ENCODE measurements around the gene ZP3.
"Not testable (repeated sequence)": the region's sequence is repeated elsewhere in the genome, so short reads cannot be mapped to it uniquely, and the experiment has no call there.

The ZP3 gene

DNA sequence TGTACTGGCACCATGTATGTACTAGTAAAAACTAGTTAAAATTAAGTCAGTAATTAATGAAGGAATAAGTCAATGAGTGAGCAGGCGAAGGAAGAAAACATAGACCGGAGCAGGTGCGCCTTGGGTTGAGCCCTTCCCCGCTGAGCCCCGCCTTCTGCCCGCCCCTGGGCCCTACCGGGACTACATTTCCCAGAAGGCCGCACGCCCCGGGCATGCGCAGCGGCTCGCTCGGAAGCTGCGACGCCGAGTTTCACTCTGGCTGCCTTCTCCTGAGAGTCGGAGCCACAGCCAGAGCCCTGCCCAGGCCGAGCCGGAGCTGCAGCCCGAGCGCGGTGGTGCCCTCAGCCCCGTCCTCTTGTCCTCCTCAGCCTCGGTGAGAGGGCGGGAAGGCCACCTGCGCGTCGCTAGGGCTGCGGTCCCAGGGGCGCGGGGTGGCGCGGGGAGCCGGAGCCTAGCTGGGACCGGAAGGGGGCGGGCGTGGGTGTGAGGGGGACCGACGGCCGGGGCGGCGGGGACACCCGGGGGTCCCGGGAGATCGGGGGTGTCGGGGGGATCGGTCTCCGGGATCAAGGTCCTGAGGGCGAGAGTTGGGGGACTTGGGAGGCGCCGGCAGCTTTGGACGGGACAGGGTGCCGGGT, 36.8 kb downstream of the ZP3 start, which contains the start of gene DTX2:
DTX2 (plus strand) TSS at position 246 of the 638 bp plus-strand sequence. CDS start 18,801 bp downstream, outside the sequence.
- not testable (repeated sequence) for H3K9me3 ChIP-seq (ENCODE audit: severe bottlenecking); H3K27ac ChIP-seq (ENCODE audit: poor library complexity, severe bottlenecking); H3K4me3 ChIP-seq (ENCODE audit: severe bottlenecking); H3K27me3 ChIP-seq (ENCODE audit: insufficient read depth, poor library complexity, severe bottlenecking); DNase-seq (ENCODE audit: low spot score); H3K36me3 ChIP-seq (ENCODE audit: low read depth); H3K4me1 ChIP-seq (ENCODE audit: insufficient read depth, poor library complexity, severe bottlenecking)
- ATAC-seq (ENCODE audit: low read depth): peak; percentile 93

DNA sequence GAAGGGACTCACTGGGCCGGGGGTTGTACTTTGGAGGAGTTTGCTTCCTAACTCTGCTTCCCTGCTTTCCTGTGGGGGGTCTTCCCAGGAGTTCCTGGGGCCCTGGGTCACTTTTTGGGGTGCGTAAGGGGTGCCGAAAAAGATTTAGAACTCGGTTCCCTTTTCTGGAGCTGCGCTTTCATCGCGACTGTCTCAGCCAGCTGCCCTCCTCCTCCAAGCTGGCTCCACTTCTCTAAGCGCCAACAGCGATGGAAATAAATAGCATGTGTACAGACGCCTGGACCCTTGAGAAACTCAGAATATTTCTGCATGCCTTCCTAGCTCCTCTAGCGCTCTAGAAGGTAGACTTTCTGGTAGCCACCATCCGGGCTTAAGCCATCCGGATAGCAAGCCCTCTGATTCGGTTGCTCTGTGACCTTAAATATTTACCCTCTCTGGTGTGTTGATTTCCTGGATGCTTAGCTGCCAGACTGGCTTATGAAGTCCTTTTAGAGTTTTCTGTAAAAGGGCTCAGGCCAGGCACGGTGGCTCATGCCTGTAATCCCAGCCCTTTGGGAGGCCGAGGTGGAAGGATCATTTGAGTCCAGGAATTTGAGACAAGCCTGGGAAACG, 37.6 kb downstream of the ZP3 start:
- H3K27ac ChIP-seq (ENCODE audit: poor library complexity, severe bottlenecking); H3K4me3 ChIP-seq (ENCODE audit: severe bottlenecking); H3K36me3 ChIP-seq (ENCODE audit: low read depth); H3K27me3 ChIP-seq (ENCODE audit: insufficient read depth, poor library complexity, severe bottlenecking); H3K9me3 ChIP-seq (ENCODE audit: severe bottlenecking); DNase-seq (ENCODE audit: low spot score); H3K4me1 ChIP-seq (ENCODE audit: insufficient read depth, poor library complexity, severe bottlenecking): not testable (repeated sequence)
- peak; percentile 6; the same call in 2 of the 3 replicates for ATAC-seq (ENCODE audit: low read depth)

DNA sequence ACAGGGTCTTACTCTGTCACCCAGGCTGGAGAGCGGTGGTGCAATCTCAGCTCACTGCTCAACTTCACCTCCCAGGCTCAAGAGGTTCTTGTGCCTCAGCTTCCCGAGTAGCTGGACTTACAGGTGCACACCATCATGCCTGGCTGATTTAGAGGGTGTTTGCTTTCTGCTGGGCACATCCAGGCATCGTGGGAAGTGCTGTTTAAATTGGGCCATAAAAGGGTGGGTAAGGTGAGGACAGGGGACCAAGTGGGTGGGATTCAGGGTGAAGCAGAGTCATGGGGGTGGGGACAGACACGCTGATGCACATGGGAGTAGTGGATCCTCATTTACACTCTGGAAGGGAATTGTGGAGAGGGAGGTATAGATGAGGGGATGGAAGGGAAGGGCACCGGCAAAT, 40.2 kb downstream of the ZP3 start:
- not testable (repeated sequence) for H3K4me3 ChIP-seq (ENCODE audit: severe bottlenecking); H3K27ac ChIP-seq (ENCODE audit: poor library complexity, severe bottlenecking); H3K27me3 ChIP-seq (ENCODE audit: insufficient read depth, poor library complexity, severe bottlenecking); H3K36me3 ChIP-seq (ENCODE audit: low read depth); H3K9me3 ChIP-seq (ENCODE audit: severe bottlenecking); ATAC-seq (ENCODE audit: low read depth); H3K4me1 ChIP-seq (ENCODE audit: insufficient read depth, poor library complexity, severe bottlenecking); DNase-seq (ENCODE audit: low spot score)

DNA sequence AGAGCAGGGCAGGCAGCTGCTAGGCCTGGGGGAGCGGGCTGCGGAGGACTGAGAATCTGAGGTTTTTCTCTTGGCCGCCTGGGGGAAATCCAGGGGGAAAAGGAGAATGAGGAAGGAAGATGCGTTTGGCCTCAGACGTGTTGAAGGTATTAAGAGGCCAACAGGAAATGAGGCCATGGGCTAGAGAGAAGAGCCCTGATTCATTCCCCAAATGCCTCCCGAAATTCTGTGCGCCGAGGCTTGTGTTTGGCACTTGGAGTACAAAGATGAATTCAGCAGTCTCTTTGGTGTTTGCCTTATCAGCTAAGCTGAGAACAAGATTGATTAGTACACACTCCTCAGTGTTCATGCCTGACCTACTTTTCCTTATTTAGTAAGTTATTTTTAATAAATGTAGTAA, 41.2 kb downstream of the ZP3 start:
- not testable (repeated sequence) for H3K4me1 ChIP-seq (ENCODE audit: insufficient read depth, poor library complexity, severe bottlenecking); DNase-seq (ENCODE audit: low spot score); H3K4me3 ChIP-seq (ENCODE audit: severe bottlenecking); ATAC-seq (ENCODE audit: low read depth); H3K27ac ChIP-seq (ENCODE audit: poor library complexity, severe bottlenecking); H3K27me3 ChIP-seq (ENCODE audit: insufficient read depth, poor library complexity, severe bottlenecking); H3K36me3 ChIP-seq (ENCODE audit: low read depth); H3K9me3 ChIP-seq (ENCODE audit: severe bottlenecking)

DNA sequence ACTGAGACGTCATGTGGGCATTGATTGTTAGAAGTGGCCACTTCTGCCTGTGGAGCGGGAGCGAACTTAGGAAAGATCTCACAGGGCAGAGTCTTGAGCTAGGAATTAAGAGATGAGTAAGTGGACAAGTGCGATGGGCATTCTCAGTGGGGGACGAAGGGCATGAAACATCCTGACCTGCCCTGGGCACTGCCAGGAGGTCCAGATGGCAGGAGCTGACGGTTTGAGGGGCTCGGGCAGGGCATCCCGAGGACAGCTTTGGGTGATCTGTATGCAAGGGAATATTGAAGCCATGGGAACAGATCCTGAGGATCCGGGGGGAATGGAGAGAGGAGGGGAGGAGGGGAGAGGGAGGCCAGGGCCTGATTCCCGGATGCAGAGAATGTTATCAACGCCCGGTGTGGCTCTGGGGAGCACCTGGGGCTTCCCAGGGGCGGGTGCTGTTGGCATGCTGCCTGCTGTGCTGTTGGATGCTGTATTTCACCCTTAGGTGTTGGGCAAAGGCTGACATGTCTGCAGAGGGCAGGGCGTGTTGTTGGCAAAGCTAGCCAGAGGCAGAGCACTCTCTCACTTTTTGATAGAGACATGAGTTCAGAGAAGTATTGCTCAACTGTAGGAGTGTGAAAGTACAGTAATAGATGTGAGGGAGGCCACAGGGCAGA, 43.1 kb downstream of the ZP3 start:
- H3K4me1 ChIP-seq (ENCODE audit: insufficient read depth, poor library complexity, severe bottlenecking); H3K4me3 ChIP-seq (ENCODE audit: severe bottlenecking); H3K27me3 ChIP-seq (ENCODE audit: insufficient read depth, poor library complexity, severe bottlenecking); H3K27ac ChIP-seq (ENCODE audit: poor library complexity, severe bottlenecking); H3K36me3 ChIP-seq (ENCODE audit: low read depth); H3K9me3 ChIP-seq (ENCODE audit: severe bottlenecking): not testable (repeated sequence)
- peak; percentile 94 for ATAC-seq (ENCODE audit: low read depth)
- peak; percentile 83 for DNase-seq (ENCODE audit: low spot score)

DNA sequence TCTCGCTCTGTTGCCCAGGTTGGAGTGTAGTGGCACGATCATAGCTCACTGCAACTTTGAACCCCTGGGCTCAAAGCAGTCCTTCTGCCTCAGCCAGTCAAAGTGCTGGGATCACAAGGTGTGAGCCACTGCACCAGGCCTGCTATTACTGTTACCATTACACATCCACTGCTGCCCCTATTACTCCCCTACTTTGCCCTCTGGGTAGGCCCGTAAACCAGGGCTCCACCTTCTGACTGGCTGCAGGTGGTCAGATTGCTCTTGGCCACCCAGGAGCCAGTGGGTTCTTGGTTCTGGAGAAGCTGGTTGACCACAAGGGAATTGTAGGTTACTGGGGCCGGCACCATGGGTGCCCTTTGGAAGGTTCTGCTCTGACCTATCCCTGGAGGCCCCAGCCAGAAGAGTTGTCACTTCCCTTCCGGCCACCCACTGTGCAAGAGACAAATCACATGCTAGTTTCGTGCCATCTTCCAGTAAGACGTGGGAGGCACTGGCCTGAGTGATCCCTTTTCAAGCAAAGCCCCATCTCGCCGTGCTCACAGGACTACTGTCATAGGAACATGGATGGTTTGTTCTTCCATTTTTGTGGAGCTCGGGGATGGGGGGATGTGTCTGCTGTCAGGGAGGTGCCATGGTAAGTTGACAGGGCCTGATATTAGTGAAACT, 46.9 kb downstream of the ZP3 start:
- H3K27ac ChIP-seq (ENCODE audit: poor library complexity, severe bottlenecking); H3K27me3 ChIP-seq (ENCODE audit: insufficient read depth, poor library complexity, severe bottlenecking); H3K4me3 ChIP-seq (ENCODE audit: severe bottlenecking); ATAC-seq (ENCODE audit: low read depth); H3K4me1 ChIP-seq (ENCODE audit: insufficient read depth, poor library complexity, severe bottlenecking); DNase-seq (ENCODE audit: low spot score); H3K9me3 ChIP-seq (ENCODE audit: severe bottlenecking); H3K36me3 ChIP-seq (ENCODE audit: low read depth): not testable (repeated sequence)

DNA sequence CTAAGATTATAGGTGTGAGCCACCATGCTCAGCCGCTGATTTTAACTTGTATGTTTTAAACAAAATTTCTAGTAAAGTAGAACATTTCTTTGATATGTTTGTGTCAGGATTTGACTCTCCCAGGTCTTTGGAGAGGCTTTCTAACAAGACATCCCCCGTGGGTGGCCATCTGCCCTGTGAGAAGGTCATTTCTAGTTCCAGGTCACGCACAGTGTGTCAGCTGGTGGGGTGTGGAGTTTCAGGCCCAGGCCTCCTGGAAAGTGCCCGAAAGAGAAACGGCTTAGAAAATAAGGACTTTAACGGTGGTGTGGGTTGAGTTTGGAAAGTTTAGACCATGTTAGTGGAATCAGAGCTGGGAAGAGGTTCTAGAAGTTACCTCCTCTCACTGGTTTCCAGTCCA, 48.3 kb downstream of the ZP3 start:
- not testable (repeated sequence) for H3K9me3 ChIP-seq (ENCODE audit: severe bottlenecking); H3K27ac ChIP-seq (ENCODE audit: poor library complexity, severe bottlenecking); H3K4me3 ChIP-seq (ENCODE audit: severe bottlenecking); ATAC-seq (ENCODE audit: low read depth); H3K4me1 ChIP-seq (ENCODE audit: insufficient read depth, poor library complexity, severe bottlenecking); H3K27me3 ChIP-seq (ENCODE audit: insufficient read depth, poor library complexity, severe bottlenecking); DNase-seq (ENCODE audit: low spot score); H3K36me3 ChIP-seq (ENCODE audit: low read depth)

DNA sequence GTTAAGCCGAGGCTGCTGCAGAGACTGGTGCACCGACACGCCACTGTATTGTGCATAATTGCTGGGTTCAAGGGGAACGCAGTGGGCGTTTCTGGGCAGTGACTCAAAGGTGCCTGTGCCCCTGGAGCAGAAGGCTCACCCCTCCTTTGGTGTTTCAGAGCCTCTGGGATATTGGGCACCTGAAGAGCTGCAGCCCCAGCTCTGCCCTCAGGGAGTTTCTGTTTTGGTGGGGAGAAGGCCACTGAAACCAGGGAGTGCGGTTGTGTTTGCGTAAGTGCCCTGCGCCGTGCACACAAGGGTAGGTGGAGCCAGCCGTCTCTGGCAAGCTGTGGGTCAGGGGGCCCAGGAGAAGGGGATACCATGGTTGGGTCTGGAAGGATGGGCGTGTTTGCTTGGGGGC, 51.5 kb downstream of the ZP3 start:
- ATAC-seq (ENCODE audit: low read depth); H3K27me3 ChIP-seq (ENCODE audit: insufficient read depth, poor library complexity, severe bottlenecking); DNase-seq (ENCODE audit: low spot score); H3K4me3 ChIP-seq (ENCODE audit: severe bottlenecking); H3K4me1 ChIP-seq (ENCODE audit: insufficient read depth, poor library complexity, severe bottlenecking); H3K36me3 ChIP-seq (ENCODE audit: low read depth); H3K9me3 ChIP-seq (ENCODE audit: severe bottlenecking): not testable (repeated sequence)
- H3K27ac ChIP-seq (ENCODE audit: poor library complexity, severe bottlenecking): peak overlapping the region; percentile 34

DNA sequence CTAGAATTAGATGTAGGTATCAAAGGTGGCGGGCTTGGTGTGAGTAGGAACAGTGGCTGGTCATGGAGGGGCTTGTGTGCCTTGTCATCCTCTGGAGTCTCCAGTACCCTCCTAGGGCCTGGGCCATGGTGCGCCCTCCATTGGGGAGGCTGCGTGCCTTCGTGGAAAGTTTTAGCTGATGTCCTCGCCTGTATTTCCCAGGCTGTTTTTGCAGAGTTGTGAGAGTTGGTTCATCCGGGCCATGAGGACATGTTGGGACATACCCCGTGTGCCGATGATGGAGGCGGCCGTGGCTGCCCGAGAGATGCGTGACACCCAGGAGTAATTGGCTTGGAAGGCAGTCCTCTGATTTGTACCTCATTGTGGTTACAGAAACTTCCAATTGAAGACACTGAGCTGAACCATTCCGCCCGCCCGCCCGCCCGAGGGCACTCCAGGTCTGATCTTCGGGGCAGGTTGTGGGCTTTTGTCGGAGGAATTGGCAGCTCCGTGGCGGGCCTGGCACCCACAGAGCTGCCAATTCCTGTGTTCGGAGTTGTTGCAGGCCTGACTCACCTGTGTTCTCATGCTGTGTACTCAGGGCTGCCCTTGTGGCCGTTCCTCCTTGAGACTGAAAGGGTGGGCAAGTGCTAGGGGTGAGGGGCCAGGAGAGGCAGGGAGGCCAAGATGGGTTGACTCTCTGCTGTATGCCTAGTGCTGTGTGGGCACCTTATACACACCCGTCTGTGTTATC, 52.2 kb downstream of the ZP3 start:
- not testable (repeated sequence) for H3K9me3 ChIP-seq (ENCODE audit: severe bottlenecking); H3K4me1 ChIP-seq (ENCODE audit: insufficient read depth, poor library complexity, severe bottlenecking); H3K36me3 ChIP-seq (ENCODE audit: low read depth); H3K27me3 ChIP-seq (ENCODE audit: insufficient read depth, poor library complexity, severe bottlenecking); H3K4me3 ChIP-seq (ENCODE audit: severe bottlenecking); DNase-seq (ENCODE audit: low spot score)
- ATAC-seq (ENCODE audit: low read depth): peak; percentile 72
- H3K27ac ChIP-seq (ENCODE audit: poor library complexity, severe bottlenecking): peak overlapping the region; percentile 34

DNA sequence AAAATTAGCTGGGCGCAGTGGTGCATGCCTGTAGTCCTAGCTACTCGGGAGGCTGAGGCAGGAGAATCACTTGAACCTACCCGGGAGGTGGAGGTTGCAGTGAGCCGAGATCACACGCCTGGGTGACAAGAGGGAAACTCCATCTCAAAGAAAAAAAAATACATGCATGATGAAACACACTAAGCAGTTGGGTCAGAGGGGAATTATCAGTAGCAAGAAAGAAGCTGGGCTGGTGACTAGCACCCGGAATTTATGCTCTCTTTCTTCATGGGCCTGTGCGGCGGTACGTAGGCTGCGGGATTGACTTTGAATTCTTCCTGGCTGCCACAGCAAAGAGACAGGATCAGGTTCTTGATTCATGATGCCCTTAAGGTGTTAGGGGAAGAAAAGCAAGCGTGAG, 54.9 kb downstream of the ZP3 start:
- H3K36me3 ChIP-seq (ENCODE audit: low read depth); ATAC-seq (ENCODE audit: low read depth); H3K27me3 ChIP-seq (ENCODE audit: insufficient read depth, poor library complexity, severe bottlenecking); DNase-seq (ENCODE audit: low spot score); H3K27ac ChIP-seq (ENCODE audit: poor library complexity, severe bottlenecking); H3K4me3 ChIP-seq (ENCODE audit: severe bottlenecking); H3K9me3 ChIP-seq (ENCODE audit: severe bottlenecking); H3K4me1 ChIP-seq (ENCODE audit: insufficient read depth, poor library complexity, severe bottlenecking): not testable (repeated sequence)
